ENCODE data around the gene PRKG1. TPM values are rescaled to one million over a fixed set of nuclear protein-coding genes. Genes with fewer than 3 reads are reported as not detected.
"Not testable (repeated sequence)": the region's sequence is repeated elsewhere in the genome, so short reads cannot be mapped to it uniquely, and the experiment has no call there.

The PRKG1 gene
- total RNA-seq, 1 donor from 2014 or later = 50.2 TPM

DNA sequence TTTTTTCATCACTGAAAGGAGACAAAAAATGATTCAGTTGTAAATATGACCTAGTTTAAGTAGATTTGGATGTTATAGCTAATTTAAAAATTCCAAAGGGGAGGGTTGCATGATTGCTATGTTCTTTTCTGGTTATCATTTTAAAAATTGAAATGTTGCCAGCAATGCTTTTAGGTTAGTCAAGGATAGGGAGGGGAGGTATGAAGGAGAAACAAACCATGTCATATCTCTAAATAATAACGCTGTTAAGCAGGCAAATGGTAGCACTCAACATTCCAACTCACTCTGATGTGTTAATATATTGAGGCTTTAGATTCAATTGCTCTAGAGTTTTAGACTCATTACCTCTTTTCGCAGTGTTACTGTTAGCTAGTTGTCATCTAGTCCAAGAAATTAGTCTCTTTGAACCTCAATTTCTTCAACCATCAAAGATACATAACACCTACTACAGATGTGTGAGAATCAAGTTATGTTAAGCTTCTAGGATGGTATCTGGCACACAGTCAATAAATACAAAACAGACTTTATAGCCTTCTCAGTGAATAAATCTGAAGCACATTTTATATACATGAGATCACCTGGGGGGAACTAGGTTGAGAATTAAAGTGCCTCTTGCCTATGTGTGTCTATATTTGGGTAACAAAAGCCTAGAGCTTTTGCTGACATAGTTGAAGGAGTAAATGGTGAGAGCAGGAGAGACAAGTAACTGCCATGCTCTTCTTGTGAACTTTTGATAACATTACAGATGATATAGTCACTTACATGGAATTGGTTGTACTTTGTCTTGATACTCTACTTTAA lies 500.2 kb downstream of the PRKG1 start:
- no peaks in the 10 kb centered on the region for H3K27me3 ChIP-seq
- no peaks in the 10 kb centered on the region for H3K36me3 ChIP-seq
- TF ChIP-seq, protein P1, sequence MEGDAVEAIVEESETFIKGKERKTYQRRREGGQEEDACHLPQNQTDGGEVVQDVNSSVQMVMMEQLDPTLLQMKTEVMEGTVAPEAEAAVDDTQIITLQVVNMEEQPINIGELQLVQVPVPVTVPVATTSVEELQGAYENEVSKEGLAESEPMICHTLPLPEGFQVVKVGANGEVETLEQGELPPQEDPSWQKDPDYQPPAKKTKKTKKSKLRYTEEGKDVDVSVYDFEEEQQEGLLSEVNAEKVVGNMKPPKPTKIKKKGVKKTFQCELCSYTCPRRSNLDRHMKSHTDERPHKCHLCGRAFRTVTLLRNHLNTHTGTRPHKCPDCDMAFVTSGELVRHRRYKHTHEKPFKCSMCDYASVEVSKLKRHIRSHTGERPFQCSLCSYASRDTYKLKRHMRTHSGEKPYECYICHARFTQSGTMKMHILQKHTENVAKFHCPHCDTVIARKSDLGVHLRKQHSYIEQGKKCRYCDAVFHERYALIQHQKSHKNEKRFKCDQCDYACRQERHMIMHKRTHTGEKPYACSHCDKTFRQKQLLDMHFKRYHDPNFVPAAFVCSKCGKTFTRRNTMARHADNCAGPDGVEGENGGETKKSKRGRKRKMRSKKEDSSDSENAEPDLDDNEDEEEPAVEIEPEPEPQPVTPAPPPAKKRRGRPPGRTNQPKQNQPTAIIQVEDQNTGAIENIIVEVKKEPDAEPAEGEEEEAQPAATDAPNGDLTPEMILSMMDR (IDR thresholded peaks at IDR 0.05) = no peak
- intact Hi-C loops (cut with DNase I) = no loop called here
- H3K9me3 ChIP-seq = peaks cover 0 to 5% of the 10 kb centered on the region in 2 donors
- no peak for DNase-seq (ENCODE audit: low spot score in 2 of 2)
- H3K4me1 ChIP-seq = no peaks in the 10 kb centered on the region
- peak overlapping the region; percentile 0 to 51 for H3K27ac ChIP-seq
- no peak overlapping the region for H3K4me3 ChIP-seq

DNA sequence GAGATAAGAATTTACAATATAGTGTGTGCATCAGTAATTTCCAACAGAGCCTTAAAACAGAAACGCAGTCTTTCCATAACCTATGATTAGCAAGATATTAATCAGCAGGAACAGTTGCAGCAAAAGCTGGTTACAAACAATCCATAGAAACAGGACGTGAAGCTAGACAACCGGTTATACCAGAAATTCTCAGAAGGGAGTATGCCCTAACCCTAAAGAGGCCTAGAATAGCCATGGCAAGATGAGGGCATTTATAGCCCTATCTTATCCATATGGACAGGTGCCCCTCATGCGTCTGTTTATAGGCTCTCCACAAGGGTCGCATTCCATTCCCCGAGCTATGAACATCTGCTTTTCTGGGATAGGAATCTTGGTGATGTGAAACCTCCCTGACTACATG lies 506.9 kb downstream of the PRKG1 start:
- H3K4me3 ChIP-seq; H3K27me3 ChIP-seq; H3K27ac ChIP-seq; intact Hi-C loops (cut with DNase I); DNase-seq (ENCODE audit: low spot score in 2 of 2); H3K4me1 ChIP-seq; H3K36me3 ChIP-seq; H3K9me3 ChIP-seq: not testable (repeated sequence)

DNA sequence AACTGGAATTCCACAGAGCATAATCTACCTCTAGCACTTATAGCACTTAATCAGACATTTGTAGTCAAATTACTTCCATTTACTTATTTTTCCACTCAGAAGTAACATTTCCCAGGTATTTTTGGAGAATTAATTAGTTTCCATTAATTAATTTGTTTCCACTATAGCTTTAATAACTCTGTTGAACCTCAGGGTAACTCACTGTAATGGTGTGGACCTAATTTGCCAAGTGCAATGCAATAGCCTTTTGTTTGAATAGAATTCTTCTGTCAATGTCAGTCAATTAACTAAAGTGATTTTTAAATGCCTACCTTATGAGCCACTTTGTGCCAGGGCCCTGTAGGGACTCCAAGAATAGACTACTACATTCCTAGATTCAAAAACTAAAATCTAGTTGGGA lies 509.7 kb downstream of the PRKG1 start:
- TF ChIP-seq, protein P1 (IDR thresholded peaks at IDR 0.05) = no peak
- intact Hi-C loops (cut with DNase I) = no loop called here
- H3K9me3 ChIP-seq = no peaks in the 10 kb centered on the region
- H3K36me3 ChIP-seq = no peaks in the 10 kb centered on the region
- H3K27me3 ChIP-seq = no peaks in the 10 kb centered on the region
- no peak overlapping the region for H3K27ac ChIP-seq
- no peak overlapping the region for H3K4me3 ChIP-seq
- H3K4me1 ChIP-seq = no peaks in the 10 kb centered on the region
- DNase-seq (ENCODE audit: low spot score in 2 of 2) = no peak

DNA sequence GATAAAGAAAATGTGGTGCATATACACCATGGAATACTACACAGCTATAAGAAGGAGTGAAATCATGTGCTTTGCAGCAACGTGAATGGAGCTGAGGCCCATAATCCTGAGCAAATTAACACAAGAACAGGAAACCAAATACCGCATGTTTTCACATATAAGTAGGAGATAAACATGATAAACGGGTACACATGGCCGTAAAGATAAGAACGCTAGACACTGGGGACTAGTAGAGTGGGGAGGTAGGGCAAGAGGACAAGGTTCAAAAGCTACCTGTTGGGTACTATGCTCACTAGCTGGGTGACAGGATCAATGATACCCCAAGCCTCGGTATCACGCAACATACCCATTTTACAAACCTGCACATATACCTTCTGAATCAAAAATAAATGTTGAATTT lies 511.5 kb downstream of the PRKG1 start:
- no peak overlapping the region for H3K4me3 ChIP-seq
- H3K27me3 ChIP-seq = no peaks in the 10 kb centered on the region
- DNase-seq (ENCODE audit: low spot score in 2 of 2) = no peak
- no peaks in the 10 kb centered on the region for H3K36me3 ChIP-seq
- intact Hi-C loops (cut with DNase I) = no loop called here
- no peak overlapping the region for H3K27ac ChIP-seq
- H3K9me3 ChIP-seq = no peaks in the 10 kb centered on the region
- TF ChIP-seq, protein P1 (IDR thresholded peaks at IDR 0.05) = no peak
- H3K4me1 ChIP-seq = peaks cover 0 to 2% of the 10 kb centered on the region in 2 donors

DNA sequence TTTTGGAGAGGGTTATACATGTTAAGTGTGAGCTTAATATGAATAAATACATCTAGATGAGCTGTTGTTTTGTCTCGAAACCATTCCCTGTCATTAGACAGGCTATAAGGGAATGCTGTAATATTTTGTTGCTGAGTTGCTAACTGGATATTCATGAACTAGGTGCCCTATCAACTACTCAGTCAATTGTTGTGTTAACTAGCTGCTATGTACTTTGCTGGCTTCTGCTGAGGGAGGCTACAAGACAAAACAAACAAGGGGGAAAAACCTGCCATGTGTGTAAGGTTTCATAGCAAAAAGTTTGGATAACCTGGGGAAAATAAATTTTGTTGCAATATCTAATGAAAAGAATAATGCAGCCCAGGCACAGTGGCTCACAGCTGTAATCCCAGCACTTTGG lies 514.7 kb downstream of the PRKG1 start:
- Histone ChIP-seq H3K27ac (no peak overlapping the region), H3K27me3 (no peaks in the 10 kb centered on the region), H3K4me1 (peaks cover 0 to 2% of the 10 kb centered on the region in 2 donors), H3K4me3 (no peak overlapping the region), H3K9me3 (no peaks in the 10 kb centered on the region), H3K36me3 (no peaks in the 10 kb centered on the region)
- no peak for DNase-seq (ENCODE audit: low spot score in 2 of 2)
- intact Hi-C loops (cut with DNase I) = no loop called here
- TF ChIP-seq, protein P1 (IDR thresholded peaks at IDR 0.05) = no peak

DNA sequence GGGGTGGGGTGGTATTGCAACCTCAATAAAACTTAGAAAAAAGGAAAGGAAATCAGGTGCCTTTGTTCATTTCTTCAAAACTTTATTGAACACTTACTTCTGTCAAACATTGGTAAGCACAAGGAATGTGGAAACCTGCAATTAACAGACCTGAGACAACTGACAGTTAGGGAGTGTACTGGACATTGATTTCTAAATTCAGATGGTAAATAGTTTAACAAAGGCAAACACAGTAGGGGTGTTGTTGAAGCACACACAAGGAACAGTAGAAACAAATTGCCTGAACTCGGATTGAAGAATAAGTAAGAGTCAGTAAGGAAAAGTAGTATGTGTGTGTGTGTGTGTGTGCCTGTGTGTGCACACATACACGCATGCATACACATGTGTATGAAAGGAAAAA lies 516.5 kb downstream of the PRKG1 start:
- Histone ChIP-seq H3K36me3 (no peaks in the 10 kb centered on the region), H3K9me3 (no peaks in the 10 kb centered on the region), H3K4me1 (peaks cover 0 to 2% of the 10 kb centered on the region in 2 donors), H3K4me3 (no peak overlapping the region), H3K27me3 (no peaks in the 10 kb centered on the region), H3K27ac (no peak overlapping the region)
- intact Hi-C loops (cut with DNase I) = no loop called here
- TF ChIP-seq, protein P1 (IDR thresholded peaks at IDR 0.05) = no peak
- DNase-seq (ENCODE audit: low spot score in 2 of 2) = no peak
